Activated CD8-positive, alpha-beta memory T cell treated with anti-CD3 and anti-CD28 coated beads, Interleukin-2, amount 50 U/mL, for 24 hours (primary cell): ENCODE data around the gene PROM1.

Experiments used
- DNase-seq: peaks from one replicate; pipeline ENCODE4 v3.0.0-alpha.2; 2020; ENCODE audit errors: extremely low read depth

PROM1 gene

DNA sequence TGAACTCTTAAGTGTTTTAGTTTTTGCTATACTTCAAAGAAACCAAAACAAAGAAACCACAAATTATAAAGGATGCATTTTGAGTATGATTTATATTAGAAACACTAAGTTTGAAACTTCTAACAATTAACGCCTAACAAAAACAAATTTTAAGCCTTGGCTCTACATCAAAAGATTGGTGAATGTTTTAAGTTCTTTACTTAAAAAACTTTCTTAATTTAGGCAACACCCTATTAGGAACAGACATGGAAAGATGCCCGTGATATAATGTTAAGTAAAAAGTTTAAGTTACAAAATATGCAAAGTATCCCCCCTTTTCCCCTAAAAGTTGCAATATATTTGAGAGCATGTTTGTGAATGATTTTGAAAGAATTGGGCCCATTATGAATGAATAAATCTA is 21.2 kb downstream of the PROM1 start:
- DNase-seq = no peak

DNA sequence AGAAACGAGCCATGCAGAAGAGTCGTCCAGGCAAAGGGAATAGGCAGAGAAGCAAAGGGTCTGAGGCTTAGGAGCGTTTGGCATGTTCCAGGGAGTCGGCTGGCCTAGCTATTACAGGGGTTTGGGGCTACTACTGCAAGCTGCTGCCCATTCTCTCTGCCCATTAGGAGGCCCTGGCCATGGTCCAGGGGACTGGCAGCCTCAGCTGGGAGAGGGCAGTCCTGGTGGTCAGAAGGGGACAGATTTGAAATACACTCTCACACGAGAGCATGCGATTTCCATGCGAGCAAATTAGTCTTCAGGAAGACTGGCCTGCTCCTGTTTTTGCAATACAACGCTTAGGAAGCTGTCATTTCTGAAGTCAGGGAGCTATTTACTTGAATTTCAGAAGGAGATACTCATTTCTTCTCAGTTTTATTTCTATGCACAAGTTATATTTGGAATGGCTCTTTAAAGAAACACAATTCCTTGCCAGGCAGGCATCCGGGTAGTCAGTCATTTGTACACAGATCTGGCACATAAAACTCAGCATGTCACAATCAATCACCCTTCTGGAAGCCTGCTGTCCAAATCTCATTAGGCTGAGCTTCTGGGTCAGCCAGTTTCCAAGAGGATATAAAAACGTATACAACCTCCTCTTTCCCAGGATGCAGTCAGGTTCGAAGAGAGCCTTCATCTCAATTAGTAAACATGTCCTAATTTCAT is 27.0 kb downstream of the PROM1 start:
- no peak for DNase-seq

DNA sequence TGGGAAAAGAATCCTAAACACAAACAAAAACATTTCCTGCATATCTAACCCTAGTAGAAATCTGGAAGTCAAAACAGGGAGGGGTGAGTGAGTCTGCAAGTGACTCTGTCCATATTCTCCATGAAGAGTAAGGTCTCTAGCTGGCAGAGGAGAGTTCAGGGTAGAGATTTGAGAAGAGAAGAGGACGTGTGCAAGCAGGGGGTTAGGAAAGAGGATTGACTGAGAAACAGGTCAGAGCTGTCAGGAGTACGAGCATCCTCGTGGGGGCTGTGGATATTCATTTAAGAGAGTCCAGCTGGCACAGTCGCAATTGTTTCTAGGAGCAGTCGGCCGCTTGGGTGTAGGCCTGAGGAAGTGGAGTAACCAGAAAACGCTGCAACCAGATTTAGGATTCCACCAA is 27.9 kb downstream of the PROM1 start:
- DNase-seq = no peak

DNA sequence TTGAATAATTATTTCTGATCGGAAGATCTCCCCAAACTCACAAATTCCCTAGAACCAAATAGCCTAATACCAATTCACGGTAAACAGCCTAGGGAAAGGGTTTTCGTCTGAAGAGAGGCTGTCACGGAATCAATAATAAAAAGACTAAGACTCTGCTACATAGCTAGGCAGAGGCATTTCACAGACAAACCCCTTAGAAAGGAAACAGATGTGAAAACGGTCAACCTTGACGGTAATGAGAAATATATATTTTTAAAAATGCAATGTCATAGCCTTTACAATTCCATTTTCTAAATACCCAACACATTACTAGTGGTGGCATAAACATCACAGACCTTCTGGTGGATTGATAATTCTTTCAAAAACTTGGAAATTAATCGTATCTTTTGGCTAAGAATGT is 28.4 kb downstream of the PROM1 start:
- DNase-seq = no peak

DNA sequence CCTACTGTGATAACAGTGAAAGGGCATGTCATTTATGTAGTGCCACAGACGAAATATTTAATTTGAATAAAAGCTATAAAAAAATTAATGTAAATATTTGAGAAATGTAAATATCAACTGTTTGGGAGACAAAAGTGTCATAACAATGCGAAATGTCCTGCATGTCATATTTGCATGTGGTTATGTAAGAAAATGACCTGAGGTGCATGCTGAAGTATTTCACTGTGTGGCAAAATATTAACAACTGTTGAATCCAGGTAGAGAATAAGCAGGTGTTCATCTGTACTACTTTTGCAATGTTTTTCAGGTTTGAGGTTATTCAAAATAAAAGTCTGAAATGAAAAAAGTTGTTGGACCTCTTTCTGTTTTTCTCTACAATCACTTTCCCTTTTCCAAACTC is 30.9 kb downstream of the PROM1 start:
- DNase-seq = no peak

DNA sequence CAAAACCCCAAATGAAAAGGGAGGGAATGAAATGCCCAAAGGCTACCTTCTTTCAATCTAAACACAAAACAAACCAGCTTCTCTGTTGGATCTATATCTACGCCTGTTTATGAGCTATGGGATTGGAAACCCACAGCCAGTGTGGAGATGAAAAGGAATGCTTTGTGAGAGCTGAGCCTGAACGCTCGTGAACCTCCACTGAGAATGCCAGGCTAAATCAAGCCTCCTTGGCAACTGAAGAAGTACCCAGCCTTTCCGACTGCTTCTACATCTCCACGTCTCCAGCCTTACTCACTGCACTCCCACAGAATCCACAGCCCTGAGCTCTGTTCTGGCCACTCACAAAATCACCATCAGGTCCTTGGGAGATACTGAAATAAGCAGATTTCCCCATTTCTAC is 31.8 kb downstream of the PROM1 start:
- DNase-seq = no peak

DNA sequence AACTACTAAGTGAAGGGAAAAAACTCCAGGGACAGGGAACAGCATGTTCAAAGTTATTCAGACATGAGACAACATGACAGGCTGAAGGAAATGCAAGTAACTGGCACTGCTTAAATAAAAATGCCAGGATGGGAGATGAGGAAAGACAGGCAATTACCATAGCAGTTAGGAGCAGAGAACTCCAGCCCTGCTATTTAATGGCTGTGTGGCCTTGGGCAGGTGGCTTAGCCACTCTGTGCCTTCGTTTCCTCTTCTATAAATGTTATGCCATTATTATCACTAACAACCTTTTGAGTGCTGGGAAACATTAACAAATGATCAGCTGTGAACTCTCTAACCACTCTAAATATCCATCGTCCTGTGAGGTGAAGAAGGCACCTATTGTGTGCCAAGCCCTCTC is 32.7 kb downstream of the PROM1 start:
- DNase-seq = no peak

DNA sequence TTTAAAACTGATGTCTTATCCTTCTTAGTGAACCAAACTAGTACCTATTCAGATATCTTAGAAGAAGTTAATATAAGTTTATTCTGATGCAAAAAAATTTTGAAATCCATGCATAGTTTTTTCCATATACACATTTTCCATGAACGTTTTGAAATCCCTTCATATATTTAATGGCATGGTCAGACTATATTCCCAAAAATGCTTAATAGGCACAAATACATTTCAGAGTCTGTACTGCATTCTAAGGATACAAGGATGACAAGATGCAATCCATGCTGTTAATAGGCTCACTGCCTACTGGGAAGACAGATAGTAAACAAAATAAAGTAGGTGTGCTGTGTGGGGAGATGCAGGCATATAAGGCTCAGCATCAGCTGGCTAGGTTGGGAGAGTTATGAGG is 33.2 kb downstream of the PROM1 start:
- no peak for DNase-seq

DNA sequence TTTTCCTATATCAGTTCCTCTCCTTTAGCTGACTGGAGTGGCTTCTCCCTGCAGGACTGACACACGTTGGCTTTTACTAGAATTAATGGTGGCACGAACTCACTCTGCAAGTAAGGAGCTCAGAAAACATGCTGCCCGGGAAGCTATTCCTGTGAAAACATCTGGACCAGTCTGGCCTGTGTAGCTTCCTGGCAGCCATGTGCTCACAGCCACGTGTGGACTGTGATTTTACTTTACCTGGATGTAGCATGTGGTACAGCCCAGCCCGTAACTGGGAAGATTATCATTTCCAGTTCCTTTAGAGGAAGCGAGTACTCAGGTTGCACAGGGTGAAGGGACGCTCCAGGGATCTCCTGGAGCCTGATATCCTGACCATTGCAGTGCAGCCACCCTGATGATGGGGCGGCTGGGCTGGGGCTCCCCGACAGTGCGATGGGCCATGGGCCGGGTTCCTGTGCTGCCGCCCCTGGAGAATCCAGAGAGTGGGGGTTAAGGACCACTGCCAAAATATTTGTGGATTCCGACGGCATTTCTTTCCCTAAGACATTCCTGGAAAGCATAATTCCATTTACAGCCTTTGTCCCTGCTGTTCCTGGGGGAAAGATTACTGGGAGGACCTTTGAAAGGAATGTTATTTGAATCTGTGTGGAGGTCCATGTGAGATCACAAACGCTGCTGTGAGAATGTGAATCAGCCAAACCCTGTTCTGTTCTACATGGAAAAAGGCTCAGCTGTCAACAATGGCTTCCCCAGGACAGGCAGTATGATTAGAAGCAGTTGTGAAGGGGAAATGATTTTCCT is 35.0 kb downstream of the PROM1 start:
- DNase-seq = no peak

DNA sequence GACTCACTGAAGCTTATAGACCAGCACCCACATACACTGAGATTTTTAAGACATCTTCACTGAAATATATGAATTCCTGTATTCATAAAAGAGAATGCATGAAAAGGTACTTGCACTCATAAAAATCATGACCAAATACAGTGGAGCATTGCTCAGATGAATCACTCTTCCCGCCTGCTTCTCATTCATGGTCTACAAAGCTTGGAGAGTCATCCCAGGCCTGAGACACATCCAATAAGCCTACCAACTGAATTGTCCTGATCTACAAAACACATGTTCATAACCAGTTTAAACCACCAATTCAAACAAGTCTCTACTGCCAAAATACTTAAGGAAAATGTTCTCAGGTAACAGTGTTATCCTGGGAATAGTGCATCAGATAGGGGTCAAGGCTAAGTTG is 38.1 kb downstream of the PROM1 start:
- no peak for DNase-seq

DNA sequence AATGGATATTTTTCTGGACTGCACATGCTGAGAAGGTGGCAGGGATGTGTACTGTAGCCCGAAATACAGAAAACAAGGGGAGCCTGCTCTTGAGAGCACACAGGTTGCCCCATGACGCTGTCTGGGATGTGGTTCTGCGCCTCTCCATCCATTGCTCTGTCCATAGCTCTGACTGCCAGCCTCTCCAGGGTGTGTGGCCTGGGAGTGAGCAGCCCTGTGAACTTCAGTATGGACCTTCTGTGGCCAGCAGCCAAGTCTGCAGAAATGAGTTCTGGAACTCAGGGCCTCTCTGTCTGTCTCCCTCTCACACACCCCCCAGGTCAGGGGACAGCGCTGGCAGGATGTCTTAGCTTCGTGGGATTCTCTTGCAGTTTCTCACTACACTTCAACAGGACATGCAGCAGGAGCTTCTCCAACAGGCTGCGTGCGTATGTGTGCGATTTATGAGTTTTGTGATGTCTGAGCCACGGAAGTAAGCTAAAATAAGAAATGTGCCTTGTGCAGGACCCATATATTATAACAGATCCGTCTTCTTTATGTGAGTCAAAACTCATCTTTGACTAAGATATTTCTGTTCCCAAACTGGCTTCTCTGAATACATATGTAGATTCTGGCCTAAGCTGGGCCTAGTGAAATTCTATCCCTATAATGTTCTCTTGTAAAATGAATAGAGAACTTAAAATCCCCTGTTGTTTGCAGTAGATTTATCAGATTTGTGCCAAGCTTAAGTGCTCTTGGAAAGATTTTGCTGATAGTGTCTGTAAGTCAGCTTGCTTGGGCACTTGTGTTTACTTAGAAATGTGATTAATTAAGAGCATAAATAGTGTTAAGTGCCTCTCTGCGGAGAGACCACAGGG is 40.0 kb downstream of the PROM1 start:
- DNase-seq = no peak

DNA sequence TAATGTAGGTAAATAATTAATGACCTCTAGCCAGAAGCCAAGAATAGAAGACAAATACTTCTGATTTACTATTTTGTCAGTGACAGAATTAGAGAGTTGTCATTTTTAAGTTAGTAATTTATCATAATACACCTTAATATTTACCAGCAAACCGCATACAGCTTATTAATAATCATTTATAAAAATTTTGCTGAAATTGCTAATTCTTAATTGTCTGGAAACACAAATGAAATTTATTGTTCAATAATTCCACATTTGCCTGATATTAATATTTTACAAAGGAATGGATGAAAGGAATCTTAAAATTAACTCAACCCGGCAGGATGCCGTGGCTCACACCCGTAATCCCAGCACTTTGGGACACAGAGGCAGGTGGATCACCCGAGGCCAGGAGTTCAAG is 44.7 kb downstream of the PROM1 start:
- DNase-seq = no peak

DNA sequence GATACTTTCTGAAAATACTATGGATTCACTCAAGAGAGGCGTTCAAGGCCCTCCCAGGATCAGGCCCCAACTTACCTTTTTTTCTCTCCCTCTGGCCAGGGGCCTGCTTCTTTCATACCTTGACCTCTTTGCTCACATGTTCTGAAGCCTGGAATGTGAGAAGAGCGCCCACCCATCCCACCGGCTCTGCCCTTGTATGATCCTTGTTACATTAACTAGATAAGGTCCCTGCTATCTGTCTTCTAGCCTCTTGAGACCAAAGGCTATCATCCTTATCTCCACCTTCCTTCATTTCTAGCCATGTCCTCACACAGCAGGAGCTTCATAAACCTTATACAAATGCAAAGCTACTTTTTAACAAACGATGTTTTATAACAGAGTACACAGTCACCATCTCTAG is 45.9 kb downstream of the PROM1 start:
- no peak for DNase-seq

DNA sequence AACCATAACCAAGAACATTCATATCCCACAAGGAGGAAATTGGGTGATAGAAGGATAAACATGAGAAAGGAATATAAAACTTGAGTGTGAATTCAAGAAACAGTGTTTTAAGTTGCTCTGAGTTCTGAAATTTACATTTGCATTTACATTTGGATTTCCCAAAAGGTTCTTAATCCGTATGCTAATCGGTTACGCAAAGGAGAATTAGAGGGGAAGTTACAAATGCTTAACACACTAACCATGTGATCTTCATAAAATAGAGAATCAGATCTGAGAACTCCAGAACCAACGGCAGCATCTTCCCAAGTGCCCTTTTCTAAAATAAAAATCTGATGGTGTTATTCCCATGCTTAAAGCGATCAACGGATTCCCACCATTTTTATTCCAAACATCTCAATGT is 48.0 kb downstream of the PROM1 start:
- no peak for DNase-seq

DNA sequence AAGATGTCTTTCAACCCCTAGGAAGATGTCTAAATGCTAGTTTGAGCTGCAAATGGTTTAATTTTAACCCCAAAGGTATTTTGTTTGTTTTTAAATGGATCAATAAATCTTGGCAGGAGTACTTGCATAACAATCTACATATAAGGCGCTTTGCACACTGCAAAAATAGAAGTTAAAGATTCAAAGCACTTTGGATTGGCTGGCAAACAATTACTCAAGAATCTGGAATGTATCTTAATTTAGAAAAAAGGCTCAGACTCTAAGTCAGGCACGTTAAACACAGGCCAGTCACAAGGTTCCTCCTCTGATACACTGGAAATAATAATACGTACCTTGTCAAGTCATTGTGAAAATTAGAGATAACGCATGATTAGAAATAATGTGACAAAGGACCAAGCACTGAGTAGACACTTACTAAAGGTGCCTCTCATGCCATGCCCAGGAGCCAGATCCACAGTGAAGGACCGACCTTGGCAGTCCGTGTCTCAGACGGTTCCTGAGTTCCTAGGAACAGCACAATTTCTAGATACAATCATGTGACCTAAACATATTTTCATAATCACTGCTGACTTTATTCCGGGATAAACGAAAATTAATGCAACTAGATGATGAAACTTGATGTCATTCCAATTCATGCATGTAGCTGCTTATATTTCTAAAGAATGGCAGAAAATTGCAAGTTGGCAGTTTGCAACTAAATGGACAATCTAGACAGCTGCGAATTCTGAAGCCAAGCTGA is 49.6 kb downstream of the PROM1 start:
- no peak for DNase-seq

DNA sequence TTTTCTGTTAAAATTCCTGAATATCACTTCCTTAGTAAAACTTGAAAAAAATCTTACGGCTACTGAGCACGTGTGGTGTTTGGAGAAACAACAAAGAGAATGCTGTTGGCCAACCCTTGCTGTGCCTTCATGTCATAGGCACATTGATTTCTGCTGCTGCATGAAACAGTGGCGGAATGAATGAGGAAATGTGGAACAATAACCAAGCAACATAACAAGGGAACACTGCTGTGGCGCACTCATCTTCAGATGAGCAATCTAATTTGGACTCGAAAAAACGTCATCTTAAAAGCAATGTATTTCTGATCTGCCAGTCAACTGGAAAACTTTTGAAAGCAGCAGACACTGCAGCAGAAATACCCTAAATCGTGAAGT is 51.4 kb downstream of the PROM1 start:
- no peak for DNase-seq

DNA sequence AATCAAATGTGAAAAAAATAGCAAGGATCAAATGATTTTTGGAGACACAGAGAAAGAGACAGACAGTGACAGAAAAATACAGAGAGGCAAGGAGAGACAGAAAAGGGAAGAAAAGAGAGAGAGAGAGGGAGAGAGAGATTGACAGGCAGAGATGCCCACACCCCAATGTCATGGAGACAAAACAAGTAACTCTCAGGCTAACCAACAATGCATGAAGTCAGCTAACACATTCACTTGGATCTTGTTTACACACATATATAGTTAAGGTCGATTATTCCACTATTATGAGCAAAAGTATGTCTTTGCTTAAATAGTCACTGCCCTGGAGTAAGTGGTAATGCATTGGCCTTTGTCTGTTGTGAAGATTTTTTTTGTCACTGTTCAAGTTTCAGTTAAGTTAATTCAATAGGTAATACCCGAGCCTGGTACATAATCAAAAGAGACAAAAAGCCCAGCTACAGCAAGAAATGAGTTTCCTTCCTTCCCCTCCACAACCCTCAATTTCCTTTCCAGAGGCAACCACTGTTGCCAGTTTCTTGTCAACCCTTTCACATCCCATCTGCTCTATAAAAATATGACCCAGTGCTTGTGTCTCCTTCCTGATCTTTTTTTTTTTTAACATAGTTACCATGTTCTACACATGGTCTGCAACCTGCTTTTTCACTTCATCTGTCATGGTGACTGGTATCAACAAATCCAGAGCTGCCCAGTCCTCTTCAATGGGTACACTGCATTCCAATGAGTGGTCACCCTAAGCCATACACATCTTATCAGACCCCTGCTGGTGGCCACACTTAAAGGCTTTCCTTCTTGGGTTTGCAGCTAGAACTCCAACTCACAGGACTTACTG is 52.1 kb downstream of the PROM1 start:
- no peak for DNase-seq

DNA sequence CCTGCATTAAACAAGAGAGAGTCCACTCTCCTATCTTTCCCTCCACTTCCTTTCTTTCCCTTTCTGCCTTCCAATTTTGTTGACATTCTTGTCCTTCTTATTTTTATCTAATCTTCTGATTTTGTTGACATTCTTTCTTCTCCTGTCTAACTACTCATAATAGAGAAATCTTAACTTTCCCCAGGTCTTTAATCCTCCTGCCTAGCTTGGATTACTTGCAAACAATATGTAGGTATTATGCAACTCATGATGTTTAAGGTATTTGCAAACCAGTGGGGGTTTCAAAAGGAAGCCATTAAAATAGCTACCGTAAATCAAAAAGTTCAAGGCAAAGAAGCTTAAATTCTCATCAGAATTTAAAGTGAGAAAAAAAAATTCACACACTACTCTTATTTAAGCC is 53.9 kb downstream of the PROM1 start:
- DNase-seq = no peak

DNA sequence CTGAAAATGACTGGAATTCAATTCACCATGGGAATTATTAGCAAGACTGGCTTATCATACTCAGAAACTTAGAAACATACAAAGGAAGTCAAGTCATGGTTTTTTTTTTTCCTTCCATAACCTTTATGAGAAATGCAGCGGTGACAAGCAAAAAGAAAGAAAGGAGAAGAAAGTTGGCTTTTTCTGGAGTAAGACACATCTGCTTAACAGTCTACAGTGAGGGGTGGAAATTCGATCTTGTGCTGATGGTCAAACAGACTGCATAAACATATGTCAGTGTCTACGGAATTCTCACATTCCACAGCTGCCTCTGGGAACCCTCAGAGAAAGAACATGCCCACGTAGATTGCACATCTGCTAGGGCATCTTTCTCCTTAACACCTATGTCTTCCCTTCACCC is 54.6 kb downstream of the PROM1 start:
- DNase-seq = no peak

DNA sequence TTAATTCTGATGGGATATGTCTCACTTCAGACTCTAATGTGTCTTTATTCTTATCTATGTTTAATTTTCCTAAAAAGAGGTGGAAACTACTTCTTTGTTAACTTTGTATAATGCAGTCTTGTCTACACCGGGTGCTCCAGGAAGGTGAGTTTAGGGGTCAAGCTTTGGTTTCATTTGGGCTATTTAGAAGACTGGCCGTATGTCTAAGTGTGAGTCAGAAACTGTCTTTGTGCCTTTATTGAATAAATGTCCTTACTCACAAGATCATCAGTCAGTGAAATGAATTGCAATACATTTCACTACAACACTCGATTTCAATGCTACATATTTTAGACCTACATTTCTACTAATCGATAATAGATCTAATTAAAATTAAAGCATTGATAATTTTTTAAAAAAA is 56.2 kb downstream of the PROM1 start:
- no peak for DNase-seq

DNA sequence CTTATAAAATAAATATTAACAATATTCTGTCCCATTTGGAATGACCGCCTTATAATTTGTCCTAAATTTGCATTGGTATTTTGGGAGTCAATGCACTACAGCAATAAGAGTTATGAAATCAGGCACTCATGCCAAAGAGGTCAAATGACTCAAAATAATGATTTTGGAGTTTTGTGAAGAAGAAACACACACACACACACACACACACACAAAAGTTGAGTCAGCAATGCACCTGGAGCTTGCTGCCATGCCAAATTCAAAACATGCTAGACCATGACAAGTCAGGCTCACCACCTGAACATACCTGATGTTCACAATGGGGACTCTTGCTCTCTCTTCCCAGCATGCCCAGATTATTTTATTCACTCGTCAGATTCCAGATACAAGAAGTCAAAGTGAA is 56.7 kb downstream of the PROM1 start:
- DNase-seq = no peak
